NB4 (cell line): ENCODE data around the gene DOK1.

Experiments used
- DNase-seq: peaks from one replicate; pipeline ENCODE4 v3.0.0; 2010; ENCODE audit warnings: low read depth
- H3K4me3 ChIP-seq: one replicate; pipeline ENCODE4 v1.5.1; 2011; ENCODE audit warnings: mild to moderate bottlenecking, low read depth, low read length, moderate library complexity
- CTCF ChIP-seq: IDR thresholded peaks from one replicate; pipeline ENCODE4 v1.5.1; 2012; ENCODE audit warnings: low read depth, low read length
- MAX ChIP-seq: IDR thresholded peaks from 2 replicates; pipeline ENCODE4 v1.6.1; 2011; ENCODE audit warnings: low read depth, low read length
- MYC ChIP-seq: IDR thresholded peaks from 2 replicates; pipeline ENCODE4 v1.6.1; 2011; ENCODE audit warnings: low read depth, low read length
- POLR2A ChIP-seq: IDR thresholded peaks from 2 replicates; pipeline ENCODE4 v1.6.1; 2011; ENCODE audit warnings: mild to moderate bottlenecking; ENCODE audit not compliant: insufficient read length; ENCODE audit errors: extremely low read depth

DOK1 gene

GRCh38 chr2:74596584-74596983, 42.1 kb downstream of the DOK1 start:
- H3K4me3 ChIP-seq = no peak overlapping the region
- no peak for DNase-seq
- TF ChIP-seq CTCF (no peak), POLR2A (no peak), MAX (no peak), MYC (no peak)

GRCh38 chr2:74597410-74597809, 42.9 kb downstream of the DOK1 start:
- TF ChIP-seq CTCF = no peak
- TF ChIP-seq MAX = no peak
- TF ChIP-seq POLR2A = no peak
- TF ChIP-seq MYC = no peak
- no peak overlapping the region for H3K4me3 ChIP-seq
- DNase-seq = no peak

GRCh38 chr2:74599676-74600075, 45.2 kb downstream of the DOK1 start:
- DNase-seq = no peak
- H3K4me3 ChIP-seq = no peak overlapping the region
- TF ChIP-seq MAX (no peak), MYC (no peak)

GRCh38 chr2:74602586-74603281, 48.2 kb downstream of the DOK1 start:
- DNase-seq = no peak
- H3K4me3 ChIP-seq = no peak overlapping the region
- no peak for TF ChIP-seq CTCF
- TF ChIP-seq MAX = no peak
- no peak for TF ChIP-seq MYC
- no peak for TF ChIP-seq POLR2A

- no peak for DNase-seq
- TF ChIP-seq POLR2A (no peak), MAX (no peak), CTCF (no peak), MYC (no peak)
- no peak overlapping the region for H3K4me3 ChIP-seq
These were observed 48.9 kb downstream of the DOK1 start for GRCh38 chr2:74603282-74604000.

- TF ChIP-seq POLR2A (no peak), CTCF (no peak), MAX (no peak), MYC (no peak)
These were observed 52.4 kb downstream of the DOK1 start for GRCh38 chr2:74606927-74607326.

More at GRCh38 chr2:74606927-74607326, 52.4 kb downstream of the DOK1 start:
- H3K4me3 ChIP-seq = no peak overlapping the region
- DNase-seq = no peak
